Activated naive CD8-positive, alpha-beta T cell (primary cell): ENCODE data around the gene LASP1NB.
"Not testable (repeated sequence)": the region's sequence is repeated elsewhere in the genome, so short reads cannot be mapped to it uniquely, and the experiment has no call there.

Source experiments
- H3K27ac Mint-ChIP-seq: one replicate; pipeline ENCODE4 v1.8.0; 2021; ENCODE audit warnings: mixed read lengths
- H3K27me3 Mint-ChIP-seq: one replicate; pipeline ENCODE4 v1.8.0; 2021; ENCODE audit warnings: mixed read lengths
- H3K36me3 Mint-ChIP-seq: one replicate; pipeline ENCODE4 v1.8.0; 2021; ENCODE audit warnings: mixed read lengths
- H3K4me1 Mint-ChIP-seq: one replicate; pipeline ENCODE4 v1.8.0; 2021; ENCODE audit warnings: low read depth, mixed read lengths
- H3K4me3 Mint-ChIP-seq: one replicate; pipeline ENCODE4 v1.8.0; 2021; ENCODE audit warnings: mild to moderate bottlenecking, mixed read lengths
- H3K9me3 Mint-ChIP-seq: one replicate; pipeline ENCODE4 v1.8.0; 2021; ENCODE audit warnings: low read depth, mixed read lengths

LASP1NB gene

GRCh38 chr17:38918916-38919315 lies 6.5 kb upstream of the LASP1NB start:
- peaks cover 23% of the 10 kb centered on the region for H3K4me1 Mint-ChIP-seq
- no peak overlapping the region for H3K27ac Mint-ChIP-seq
- no peaks in the 10 kb centered on the region for H3K36me3 Mint-ChIP-seq
- no peak overlapping the region for H3K4me3 Mint-ChIP-seq
- no peaks in the 10 kb centered on the region for H3K9me3 Mint-ChIP-seq
- no peaks in the 10 kb centered on the region for H3K27me3 Mint-ChIP-seq

- no peaks in the 10 kb centered on the region for H3K36me3 Mint-ChIP-seq
- peak overlapping the region; percentile 75 for H3K27ac Mint-ChIP-seq
- H3K9me3 Mint-ChIP-seq = no peaks in the 10 kb centered on the region
- no peaks in the 10 kb centered on the region for H3K27me3 Mint-ChIP-seq
- H3K4me1 Mint-ChIP-seq = peaks cover 24% of the 10 kb centered on the region
- no peak overlapping the region for H3K4me3 Mint-ChIP-seq
These were observed 5.9 kb upstream of the LASP1NB start for GRCh38 chr17:38919316-38920078.

GRCh38 chr17:38920374-38921291 lies 4.8 kb upstream of the LASP1NB start:
- Mint-ChIP-seq H3K4me3 (no peak overlapping the region), H3K36me3 (no peaks in the 10 kb centered on the region), H3K9me3 (no peaks in the 10 kb centered on the region), H3K27me3 (no peaks in the 10 kb centered on the region), H3K4me1 (peaks cover 33% of the 10 kb centered on the region), H3K27ac (peak overlapping the region; percentile 81)

- Mint-ChIP-seq H3K27me3 (no peaks in the 10 kb centered on the region), H3K4me1 (peaks cover 45% of the 10 kb centered on the region), H3K36me3 (no peaks in the 10 kb centered on the region), H3K4me3 (no peak overlapping the region), H3K27ac (peak overlapping the region; percentile 81), H3K9me3 (no peaks in the 10 kb centered on the region)
These were observed 3.5 kb upstream of the LASP1NB start for GRCh38 chr17:38921756-38922411.

- no peak overlapping the region for H3K27ac Mint-ChIP-seq
- H3K4me1 Mint-ChIP-seq = peaks cover 41% of the 10 kb centered on the region
- no peak overlapping the region for H3K4me3 Mint-ChIP-seq
- H3K27me3 Mint-ChIP-seq = no peaks in the 10 kb centered on the region
- no peaks in the 10 kb centered on the region for H3K9me3 Mint-ChIP-seq
- H3K36me3 Mint-ChIP-seq = no peaks in the 10 kb centered on the region
These were observed 2.7 kb upstream of the LASP1NB start for GRCh38 chr17:38922538-38923297.

- Mint-ChIP-seq H3K27me3 (no peaks in the 10 kb centered on the region), H3K4me3 (peak overlapping the region; percentile 70), H3K4me1 (peaks cover 33% of the 10 kb centered on the region), H3K9me3 (no peaks in the 10 kb centered on the region), H3K36me3 (no peaks in the 10 kb centered on the region), H3K27ac (peak overlapping the region; percentile 36)
These were observed 1.1 kb downstream of the LASP1NB start for GRCh38 chr17:38926293-38927070.

- H3K4me1 Mint-ChIP-seq = peaks cover 11% of the 10 kb centered on the region
- not testable (repeated sequence) for H3K36me3 Mint-ChIP-seq, H3K27me3 Mint-ChIP-seq, H3K4me3 Mint-ChIP-seq, H3K27ac Mint-ChIP-seq, H3K9me3 Mint-ChIP-seq
These were observed 5.4 kb downstream of the LASP1NB start for GRCh38 chr17:38930782-38931181.

- not testable (repeated sequence) for H3K36me3 Mint-ChIP-seq, H3K9me3 Mint-ChIP-seq, H3K27me3 Mint-ChIP-seq
These were observed 8.5 kb downstream of the LASP1NB start for GRCh38 chr17:38933962-38934361.

GRCh38 chr17:38939987-38940386 lies 14.6 kb downstream of the LASP1NB start:
- H3K4me3 Mint-ChIP-seq = no peak overlapping the region
- no peaks in the 10 kb centered on the region for H3K9me3 Mint-ChIP-seq
- H3K27me3 Mint-ChIP-seq = no peaks in the 10 kb centered on the region
- no peaks in the 10 kb centered on the region for H3K4me1 Mint-ChIP-seq
- no peak overlapping the region for H3K27ac Mint-ChIP-seq
- H3K36me3 Mint-ChIP-seq = no peaks in the 10 kb centered on the region

More at GRCh38 chr17:38933962-38934361, 8.5 kb downstream of the LASP1NB start:
- H3K4me1 Mint-ChIP-seq, H3K27ac Mint-ChIP-seq, H3K4me3 Mint-ChIP-seq: not testable (repeated sequence)

- Mint-ChIP-seq H3K27me3 (no peaks in the 10 kb centered on the region), H3K36me3 (no peaks in the 10 kb centered on the region), H3K4me1 (no peaks in the 10 kb centered on the region), H3K9me3 (no peaks in the 10 kb centered on the region), H3K27ac (no peak overlapping the region), H3K4me3 (no peak overlapping the region)
These were observed 15.0 kb downstream of the LASP1NB start for GRCh38 chr17:38940404-38940803.

- no peaks in the 10 kb centered on the region for H3K36me3 Mint-ChIP-seq
- no peaks in the 10 kb centered on the region for H3K9me3 Mint-ChIP-seq
- no peaks in the 10 kb centered on the region for H3K27me3 Mint-ChIP-seq
- H3K4me1 Mint-ChIP-seq = no peaks in the 10 kb centered on the region
- H3K4me3 Mint-ChIP-seq = no peak overlapping the region
- no peak overlapping the region for H3K27ac Mint-ChIP-seq
These were observed 17.4 kb downstream of the LASP1NB start for GRCh38 chr17:38942696-38943334.

- H3K27me3 Mint-ChIP-seq = no peaks in the 10 kb centered on the region
- H3K27ac Mint-ChIP-seq = no peak overlapping the region
- H3K4me3 Mint-ChIP-seq = no peak overlapping the region
- H3K9me3 Mint-ChIP-seq = no peaks in the 10 kb centered on the region
- no peaks in the 10 kb centered on the region for H3K36me3 Mint-ChIP-seq
- H3K4me1 Mint-ChIP-seq = no peaks in the 10 kb centered on the region
These were observed 18.2 kb downstream of the LASP1NB start for GRCh38 chr17:38943607-38944006.

GRCh38 chr17:38947189-38947588 lies 21.8 kb downstream of the LASP1NB start:
- Mint-ChIP-seq H3K4me1 (no peaks in the 10 kb centered on the region), H3K9me3 (no peaks in the 10 kb centered on the region), H3K27ac (no peak overlapping the region), H3K36me3 (no peaks in the 10 kb centered on the region), H3K27me3 (no peaks in the 10 kb centered on the region), H3K4me3 (no peak overlapping the region)
